Left renal cortex interstitium (tissue), 4 donors: ENCODE results near the gene BHLHE41. TPM values are rescaled to one million over a fixed set of nuclear protein-coding genes. Genes with fewer than 3 reads are reported as not detected.

Source experiments
- DNase-seq, 4 donors: peaks; one replicate each; pipeline ENCODE4 v3.0.0-alpha.2; 2013; ENCODE audit warnings: low read depth in 4 of 4, low spot score in 2 of 4, missing footprints in 1 of 4
- polyA plus RNA-seq, 4 donors: library from polyadenylated mRNA; unstranded; fragments of 120-200 nt; gene quantifications; one replicate each; pipeline ENCODE4 v1.2.1, GENCODE V29; 2013; ENCODE audit not compliant: insufficient read length in 4 of 4

The BHLHE41 gene
- 1 to 10 TPM in 3 of 4 donors, under 1 TPM in 1; 0.92 to 3.3 (median 2.3) TPM for polyA plus RNA-seq

DNA sequence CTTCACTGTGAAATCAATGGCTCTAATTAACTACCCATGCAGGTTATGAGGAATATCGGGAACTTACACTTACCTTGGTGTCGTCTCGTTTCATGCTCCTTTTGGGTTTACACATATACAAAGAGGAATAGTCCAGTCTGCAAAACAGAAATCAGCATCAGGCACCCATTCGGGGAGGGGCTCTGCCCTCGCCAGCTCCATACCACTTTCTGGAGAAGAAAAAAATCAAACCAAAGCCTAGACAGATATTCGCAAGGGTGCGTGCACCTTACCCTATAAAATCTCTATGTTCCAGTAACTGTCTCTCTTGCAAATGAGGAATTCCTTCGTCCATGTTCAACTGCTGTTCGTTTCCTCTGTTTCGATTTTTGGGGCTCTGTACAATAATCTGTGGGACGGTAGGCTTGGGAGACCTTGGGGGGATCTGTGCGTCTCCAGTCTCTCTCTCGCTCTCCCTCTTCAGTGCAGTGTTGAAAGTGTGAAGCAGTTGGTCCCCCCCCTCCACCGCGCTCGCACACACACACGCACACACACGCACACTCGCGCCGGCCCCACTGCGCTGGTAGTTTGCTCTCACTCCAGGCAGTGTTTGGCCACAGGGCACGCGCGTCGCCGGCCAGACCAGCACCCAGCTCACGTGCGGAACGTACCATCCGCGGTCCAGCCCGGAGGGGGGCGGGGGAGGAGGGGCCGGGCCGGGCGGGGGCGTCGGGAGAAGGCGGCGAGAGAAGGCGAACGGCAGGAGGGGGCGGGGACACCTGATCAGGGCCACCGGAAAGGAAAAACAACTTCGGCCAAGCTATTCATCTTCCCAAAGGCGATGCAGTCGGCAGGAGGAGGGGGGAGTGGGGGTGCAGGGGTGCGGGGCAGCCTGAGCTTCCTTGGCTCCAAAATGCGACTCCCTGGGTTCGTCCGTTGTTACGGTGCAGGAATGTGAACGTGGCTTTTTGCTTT, at the start of gene BHLHE41:
Gene BHLHE41, minus strand, starts transcription at position 592 of the 954 bp plus-strand sequence. Its CDS starts 258 bp downstream, at position 334.
- no peak for DNase-seq

DNA sequence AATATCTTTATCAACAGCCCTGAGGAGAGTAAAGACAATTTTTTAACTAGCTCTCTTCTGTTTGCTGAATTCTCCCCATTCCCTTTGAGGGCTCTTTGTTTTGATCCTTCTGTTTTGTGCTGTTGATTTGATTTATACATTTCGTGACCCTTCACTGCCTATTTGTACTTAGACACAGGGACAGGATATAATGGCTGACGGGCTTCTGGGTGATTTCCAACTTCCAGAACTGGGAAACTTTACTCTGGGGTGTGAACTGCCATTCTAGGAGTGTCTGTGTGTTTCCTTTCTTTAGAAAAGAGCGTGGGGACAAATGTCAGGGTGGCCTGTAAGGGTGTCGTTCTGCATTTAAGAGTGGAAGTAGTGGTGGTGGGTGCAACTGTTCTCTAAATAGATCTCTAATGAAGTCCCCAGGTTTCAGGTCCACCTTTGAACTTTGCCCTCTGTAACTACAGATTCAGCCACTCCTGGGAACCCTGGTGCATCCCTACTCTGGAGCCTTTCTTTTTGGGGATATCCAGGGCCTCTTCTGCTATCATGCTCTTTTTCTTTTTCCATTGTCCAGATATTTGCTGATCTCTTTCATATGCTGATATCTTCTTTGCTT, 48.2 kb upstream of the BHLHE41 start:
- no peak for DNase-seq

DNA sequence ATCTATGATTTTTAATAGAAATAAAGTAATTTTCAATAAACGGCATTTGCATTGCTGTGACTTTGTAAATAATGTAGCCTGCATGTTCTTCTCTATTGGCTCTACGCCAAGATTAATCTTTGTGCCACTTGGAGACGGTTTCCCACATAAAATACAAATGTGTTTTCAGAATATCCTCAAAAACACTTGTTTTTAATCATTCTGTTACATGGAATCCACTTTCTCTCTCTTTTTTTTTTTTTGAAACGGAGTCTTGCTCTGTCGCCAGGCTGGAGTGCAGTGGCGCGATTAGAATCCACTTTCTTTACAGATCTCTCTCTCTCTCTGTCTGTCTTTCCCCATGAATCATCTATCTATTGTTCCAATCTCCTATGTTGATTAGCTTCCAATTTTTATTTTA, 47.7 kb upstream of the BHLHE41 start:
- no peak for DNase-seq

DNA sequence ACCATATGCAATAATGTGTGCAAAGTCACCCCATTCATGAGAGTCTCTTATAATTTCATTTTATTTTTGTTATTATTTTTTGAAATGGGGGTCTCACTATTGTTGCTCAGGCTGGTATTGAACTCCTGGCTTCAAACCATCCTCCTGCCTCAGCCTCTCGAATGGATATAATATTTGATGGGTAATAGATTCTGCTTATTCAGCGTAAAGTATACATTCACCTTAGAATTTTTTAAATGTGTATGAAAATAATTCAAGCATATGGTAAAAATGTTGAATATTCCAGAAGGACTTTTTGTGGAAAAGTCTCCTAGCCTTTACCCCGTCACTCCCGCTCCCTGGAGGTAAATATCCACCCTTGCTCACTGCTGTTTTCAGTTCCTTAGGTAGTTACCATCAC, 47.2 kb upstream of the BHLHE41 start:
- DNase-seq, result no peak

DNA sequence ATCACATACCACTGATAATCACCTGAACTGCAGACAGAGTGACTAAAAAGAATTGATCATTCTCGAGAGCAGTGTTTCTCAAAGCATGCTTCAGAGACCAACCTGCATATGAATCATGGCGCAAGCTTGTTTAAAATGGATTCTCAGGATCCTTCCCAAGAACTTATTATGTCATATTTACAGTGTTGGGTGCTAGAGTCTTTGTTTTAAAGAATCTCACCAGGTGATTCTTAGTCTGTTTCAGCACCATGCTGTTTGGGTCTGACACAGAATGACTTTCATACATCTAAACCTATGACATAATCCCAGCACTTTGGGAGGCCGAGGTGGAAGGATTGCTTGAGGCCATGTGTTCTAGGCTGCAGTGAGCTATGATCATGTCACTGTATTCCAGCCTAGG, 39.3 kb upstream of the BHLHE41 start:
- no peak for DNase-seq

DNA sequence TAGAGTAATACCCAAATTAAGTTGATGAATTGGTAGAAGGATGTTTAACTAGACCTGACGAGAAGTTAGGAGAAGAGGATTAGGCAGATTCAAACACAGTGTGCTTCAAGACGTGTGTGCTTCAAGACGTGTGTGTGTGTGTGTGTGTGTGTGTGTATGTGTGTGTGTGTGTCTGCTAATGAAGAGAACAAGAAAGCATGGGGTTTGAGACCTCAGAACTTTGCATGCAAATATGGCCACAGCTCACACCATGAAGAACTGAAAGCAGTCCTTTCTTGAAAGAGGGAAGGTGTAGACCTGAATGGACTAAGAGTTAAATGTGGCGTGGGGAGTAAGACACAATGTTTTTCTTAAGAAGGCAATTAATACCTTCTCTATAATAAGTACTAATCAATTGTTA, 38.1 kb upstream of the BHLHE41 start:
- DNase-seq, result no peak

DNA sequence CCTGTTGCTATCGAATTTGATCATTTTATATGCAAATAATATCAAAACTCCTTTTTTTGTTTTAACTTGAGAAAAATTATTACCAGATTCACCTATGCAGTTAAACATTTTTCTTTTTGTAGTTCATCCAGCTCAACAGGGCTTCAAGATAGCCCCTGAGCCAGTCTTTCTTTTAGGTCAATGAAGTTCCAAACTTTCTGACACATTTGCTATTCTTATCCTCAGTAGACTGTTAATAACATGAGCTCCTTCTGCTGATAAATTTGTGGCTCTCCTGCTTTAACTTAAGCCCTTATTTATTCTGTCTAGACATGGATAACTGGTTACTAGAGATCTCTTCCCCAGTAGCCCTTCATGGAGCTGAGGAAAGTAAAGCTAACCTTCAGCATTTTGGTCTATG, 37.3 kb upstream of the BHLHE41 start:
- DNase-seq, result no peak

DNA sequence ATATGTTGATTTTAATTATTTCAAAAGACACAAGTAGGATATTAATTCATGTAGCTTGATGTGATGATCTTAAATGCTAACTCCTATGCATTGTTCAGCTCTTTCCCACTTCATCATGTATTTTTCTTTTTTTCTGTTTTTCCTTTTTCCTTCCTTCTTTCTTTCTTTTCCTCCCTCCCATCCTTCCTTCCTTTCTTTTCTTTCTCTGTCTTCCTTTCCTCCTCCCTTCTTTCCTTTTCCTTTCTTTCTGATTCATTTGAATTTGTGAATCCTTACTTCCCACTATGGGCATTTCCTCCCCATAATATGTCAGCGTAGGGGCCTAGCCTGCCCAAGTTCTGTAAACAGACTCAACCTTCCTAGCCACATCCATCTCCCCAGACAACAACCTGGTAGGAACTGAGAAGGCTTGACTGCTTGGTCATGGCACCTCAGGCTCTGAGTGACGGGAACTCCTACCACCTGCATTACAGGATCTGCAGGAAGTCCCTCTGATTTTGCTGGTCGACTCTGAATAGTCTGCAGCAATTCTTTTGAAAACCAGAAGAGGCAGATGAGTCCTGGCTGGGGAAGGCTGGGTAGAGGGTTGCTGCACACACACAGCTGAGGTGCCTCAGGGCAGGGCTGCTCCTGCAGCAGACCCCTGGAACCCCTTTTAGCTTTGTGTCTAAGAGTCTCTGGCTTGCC, 33.4 kb upstream of the BHLHE41 start:
- DNase-seq, result no peak

DNA sequence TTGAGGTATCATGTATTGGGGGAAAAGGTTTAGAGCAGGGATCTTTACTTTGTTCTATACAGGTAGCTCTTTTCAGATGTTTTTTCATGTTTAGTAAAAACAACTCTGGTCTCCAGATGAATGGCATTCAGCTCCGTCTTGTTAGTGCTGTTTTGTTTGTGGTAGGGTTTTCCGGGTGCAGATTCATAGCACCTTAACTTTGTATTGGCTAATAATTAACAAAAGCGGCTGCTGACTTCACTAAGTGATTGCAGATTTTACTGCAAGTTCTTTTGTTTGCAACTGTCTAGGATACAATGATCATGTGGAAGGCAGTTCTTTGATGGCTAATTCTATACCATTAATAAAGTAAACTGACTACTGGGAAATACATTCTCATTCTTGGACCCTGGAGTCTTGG, 32.2 kb upstream of the BHLHE41 start:
- no peak for DNase-seq

DNA sequence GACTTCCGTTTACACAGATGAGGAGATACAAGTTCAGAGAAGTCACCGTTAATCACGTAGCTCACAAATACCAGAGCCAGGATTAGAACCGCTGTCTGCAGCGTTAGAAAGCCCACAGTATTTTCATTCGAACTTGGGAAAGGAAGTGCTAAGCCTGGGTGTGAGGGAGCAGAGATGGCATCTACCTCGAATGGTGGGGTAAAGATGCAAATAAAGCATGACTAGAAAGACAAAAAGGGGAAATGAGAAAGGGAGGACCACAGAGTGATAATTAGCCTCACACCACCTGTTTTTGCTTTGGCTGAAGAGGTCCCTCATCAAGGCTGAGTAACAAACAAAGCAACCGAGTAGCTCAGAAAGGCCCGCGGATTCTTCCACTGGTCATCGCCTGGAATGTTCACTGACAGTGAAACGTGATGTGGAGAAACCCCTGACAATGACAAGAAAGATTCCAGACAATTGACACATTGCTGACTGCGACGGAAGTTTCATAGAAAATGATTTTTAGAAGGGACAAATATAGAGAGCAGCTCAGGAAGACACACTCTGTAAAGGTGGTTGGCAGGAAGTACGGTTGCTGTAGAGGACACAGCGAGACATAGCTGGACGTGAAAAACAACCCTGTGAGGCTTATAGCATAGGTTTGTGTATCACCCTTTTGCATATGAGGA, 31.5 kb upstream of the BHLHE41 start:
- DNase-seq, result no peak

DNA sequence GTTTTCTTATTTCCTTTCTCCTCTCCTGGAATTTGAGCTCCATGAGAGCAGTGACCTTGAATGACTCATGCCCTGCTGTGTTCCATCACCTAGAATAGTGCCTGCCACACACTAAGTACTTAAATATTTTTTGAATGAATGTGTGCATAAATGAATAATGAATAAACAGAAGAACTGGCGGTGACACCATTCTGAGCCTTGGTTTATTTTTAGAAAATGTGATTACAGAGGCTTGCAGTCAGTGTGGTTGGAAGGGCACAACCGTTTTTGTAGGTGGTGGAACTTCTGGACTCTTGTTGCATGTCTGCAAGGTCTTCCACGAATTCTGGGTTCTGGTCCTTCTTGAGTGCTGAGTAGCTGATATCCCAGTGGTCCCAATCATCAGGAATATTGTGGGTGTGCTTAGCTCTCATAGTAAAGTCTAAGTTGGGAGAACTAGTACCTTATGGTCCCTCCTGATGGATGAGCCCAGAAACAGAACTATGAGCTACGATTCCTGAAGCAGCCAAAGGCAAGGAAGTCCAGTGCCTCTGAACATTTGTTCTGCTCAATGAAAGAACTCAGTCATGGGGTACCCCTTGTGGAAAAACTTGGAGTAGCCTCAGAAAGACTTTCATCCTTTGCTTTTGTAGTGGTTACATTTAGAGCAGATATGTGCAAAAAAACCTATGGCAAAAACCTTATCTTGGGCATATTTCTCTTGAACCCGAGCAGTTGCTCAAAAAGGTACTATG, 28.8 kb upstream of the BHLHE41 start:
- no peak for DNase-seq

DNA sequence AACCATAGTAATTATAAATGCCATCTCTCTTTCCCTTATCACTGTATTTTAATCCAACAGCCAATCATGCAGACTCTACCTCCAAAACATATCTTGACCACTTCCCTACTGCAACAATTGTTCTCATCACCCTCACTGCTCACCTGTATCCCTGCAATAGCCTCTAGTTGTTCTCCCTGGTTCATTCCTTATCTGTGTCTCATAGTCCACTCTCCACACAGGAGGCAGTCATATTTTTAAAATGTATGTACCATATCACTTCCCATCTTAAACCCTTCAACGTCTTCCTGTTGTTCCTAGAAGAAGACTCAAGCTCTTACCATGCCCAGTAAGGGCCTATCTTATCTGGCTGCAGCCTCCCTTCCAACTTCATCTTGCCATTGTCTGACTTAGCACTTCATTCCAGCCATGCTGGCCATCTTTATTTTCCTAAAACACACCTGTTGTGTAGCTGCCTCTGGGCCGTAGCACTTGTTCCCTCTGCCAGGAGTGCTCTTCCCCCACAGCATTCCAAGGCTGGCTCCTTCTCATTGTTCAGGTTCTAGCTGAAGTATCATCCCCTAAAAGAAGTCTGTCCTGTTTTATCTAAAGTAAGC, 27.8 kb upstream of the BHLHE41 start:
- no peak for DNase-seq

DNA sequence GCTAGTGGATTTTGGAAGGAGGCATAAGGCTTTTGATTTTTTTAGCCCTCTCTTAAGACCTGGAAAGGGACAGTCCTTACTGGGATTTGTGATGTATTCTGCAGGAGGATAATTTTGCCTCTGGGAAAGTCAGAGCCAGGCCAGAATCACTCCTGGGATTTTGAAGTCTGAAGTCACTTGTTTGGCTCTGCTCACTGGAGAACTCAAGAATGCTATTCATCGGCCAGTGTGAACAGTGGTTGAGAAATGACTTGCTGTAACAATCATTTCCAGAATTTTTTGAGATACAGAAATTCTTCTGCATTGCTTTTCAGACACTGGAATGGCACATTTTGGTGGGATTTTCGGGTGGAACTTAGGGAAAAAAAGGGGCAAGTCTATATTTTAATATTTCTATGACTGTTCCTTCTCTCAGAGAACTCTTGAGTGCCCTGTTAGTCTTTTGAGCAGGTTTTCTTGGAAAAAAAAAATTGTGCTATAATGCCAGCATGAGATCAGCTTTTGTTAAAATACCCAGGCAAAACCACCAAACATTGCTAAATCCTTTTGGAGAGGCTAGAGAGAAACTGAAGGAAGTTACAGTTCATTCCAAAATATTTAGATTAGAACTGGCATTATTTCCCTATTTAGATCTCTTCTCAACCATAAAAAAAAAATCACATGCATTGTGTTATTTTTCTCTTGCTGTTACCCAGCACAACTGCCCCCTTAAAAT, 26.1 kb upstream of the BHLHE41 start:
- no peak for DNase-seq

DNA sequence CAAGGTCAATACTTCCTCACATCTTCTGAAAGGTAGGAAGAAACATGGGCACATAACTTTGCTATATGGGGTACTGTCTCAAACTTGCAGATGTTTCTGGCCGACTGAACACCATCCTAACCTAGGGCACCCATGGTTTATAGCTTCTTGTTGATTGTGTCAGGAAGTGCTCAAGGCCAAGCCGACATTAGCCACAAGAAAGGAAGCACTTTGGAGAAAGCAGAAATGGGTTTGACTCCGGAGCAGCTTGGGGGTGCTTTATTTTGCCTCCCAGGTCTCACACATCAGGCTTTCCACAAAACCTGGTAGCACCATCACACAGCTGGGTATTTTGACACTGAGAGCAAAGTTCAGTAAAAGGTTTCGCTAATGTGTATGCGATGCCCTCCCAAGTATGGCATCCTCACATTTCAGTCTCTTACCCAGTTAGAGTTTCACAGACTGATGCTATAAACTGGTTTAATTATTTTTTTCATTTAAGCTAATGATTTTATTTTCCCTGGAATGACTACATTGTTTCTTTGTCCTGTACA, 25.2 kb upstream of the BHLHE41 start:
- DNase-seq, result no peak

DNA sequence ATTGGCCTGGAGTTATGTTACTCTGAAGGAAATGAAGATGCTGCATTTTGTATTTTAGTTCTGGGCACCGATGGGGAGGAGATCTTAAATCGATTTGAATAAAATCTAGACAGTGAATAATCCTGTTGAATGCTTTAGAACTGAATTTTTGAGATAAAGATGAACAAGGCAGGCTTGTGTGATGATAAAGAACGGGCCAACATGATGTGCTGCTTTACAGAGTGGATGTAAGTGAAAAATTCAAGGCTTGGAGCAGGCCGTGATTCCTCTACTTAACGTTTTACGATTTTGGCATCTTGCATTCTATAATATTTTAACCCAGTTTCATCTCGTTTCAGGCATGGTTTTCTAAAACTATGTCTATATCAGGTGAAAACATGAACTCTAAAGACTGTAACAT, 23.5 kb upstream of the BHLHE41 start:
- no peak for DNase-seq

DNA sequence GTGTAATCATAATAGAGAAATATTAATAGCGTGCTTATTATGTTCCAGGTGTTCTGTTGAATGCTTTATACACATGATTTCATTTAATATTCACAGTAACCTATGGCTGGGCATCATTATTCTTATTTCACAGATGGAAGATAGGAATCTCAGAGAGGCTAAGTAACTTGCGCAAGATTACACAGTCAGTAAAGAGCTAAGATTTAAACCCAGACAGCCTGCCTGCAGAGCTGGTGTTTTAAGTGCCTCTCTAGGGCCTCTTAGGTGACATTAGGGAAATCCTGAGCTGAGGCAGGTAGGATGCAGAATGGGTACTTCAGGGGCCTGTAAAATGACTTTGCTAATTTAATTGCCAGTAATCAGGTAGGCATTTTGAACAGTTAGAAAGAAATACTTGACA, 18.5 kb upstream of the BHLHE41 start:
- no peak for DNase-seq

DNA sequence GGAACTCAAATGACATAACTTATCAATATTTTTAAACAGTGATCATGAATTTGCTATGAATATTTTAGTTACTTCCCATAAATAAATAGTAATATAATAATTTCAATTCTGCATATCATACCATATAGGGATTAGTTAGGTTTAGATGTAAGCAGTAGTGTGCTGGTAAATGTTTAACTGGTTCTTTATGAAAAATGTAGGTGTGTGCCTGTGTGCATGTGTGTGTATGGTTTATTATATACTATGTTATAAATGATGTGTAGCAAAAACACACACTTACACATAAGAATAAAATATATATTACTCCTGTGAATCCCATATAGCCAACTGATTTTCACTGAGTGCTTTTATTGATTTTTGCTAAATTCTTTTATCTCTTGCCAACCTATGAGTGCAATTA, 14.0 kb upstream of the BHLHE41 start:
- DNase-seq, result no peak

DNA sequence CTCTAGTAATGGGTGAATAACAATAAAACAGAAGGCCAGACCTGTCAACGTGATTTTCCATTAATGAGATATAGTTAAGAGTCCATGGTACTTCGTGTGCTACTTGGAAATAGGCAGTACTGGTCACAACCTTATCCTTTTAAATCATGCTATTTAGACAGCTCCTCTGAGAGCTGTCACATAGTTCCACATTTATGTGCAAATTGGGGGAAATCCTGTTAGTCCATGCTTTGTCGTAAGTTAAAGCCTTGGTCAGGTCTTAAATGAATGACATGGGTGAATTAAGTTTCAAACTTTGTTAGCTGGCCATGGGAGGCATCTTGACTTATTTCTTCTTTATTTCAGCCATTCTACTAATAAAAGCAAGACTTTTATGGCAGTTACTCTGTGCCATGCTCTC, 11.9 kb upstream of the BHLHE41 start:
- DNase-seq, result no peak

DNA sequence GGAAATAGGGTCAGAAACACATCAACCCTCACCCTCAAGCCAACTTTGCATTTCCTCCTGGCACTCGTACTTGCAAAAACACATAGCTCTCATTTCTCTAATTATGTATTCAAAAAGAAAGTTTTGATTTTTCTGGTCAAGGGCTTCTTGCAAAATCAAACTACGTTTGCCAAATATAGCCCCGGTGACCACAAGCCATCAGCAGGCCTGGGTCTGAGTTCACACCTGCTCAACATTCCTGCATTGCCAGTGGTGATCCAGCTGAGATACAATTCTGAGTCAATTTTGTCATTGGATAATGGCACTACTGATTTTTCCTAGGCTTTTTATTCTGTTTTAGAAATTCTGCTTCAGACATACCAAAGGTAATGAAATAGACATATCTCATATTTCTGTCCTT, 10.7 kb upstream of the BHLHE41 start:
- DNase-seq, result no peak
